HepG2 (cell line): ENCODE results near the gene BRPF1. TPM values are rescaled to one million over a fixed set of nuclear protein-coding genes. Genes with fewer than 3 reads are reported as not detected.

Source experiments
- ATAC-seq: fragments of 200-7000 bp; cut with Tn5 transposase; 3 replicates; pipeline ENCODE4 v1.9.1; 2020; ENCODE audit warnings: mild to moderate bottlenecking, moderate library complexity
- BruUV-seq: library from RNA; stranded (reverse); fragments of 400-500 nt; replicated peaks from 2 replicates; lab custom pipeline; 2021; lab: Mats Ljungman, UMichigan
- CTCF ChIA-PET: fragments of 300-600 bp; formaldehyde crosslinking; extraction: SDS; loops from one replicate; lab custom pipeline; 2021; ENCODE audit warnings: low total read pairs, inconsistent platforms, low intra/inter-chr PET ratio; lab: Yijun Ruan, JAX
- POLR2A ChIA-PET: fragments of 350-600 bp; sonication (Branson Sonifier 250); formaldehyde crosslinking; loops from one replicate; lab custom pipeline; 2020; ENCODE audit warnings: antibody characterized with exemption, inconsistent platforms; lab: Yijun Ruan, JAX
- DNase-seq: peaks from one replicate; pipeline ENCODE4 v3.0.0-alpha.2; 2015; ENCODE audit warnings: low spot score
- FAIRE-seq: peaks from 3 replicates; lab custom pipeline; 2011; peaks lifted over from hg19 to GRCh38; lab: Jason Lieb, UNC
- H2AFZ ChIP-seq: one replicate; pipeline ENCODE4 v1.6.1; 2011; ENCODE audit warnings: low read length, inconsistent platforms
- H3K27ac ChIP-seq: fragments of 300-600 bp; 3 replicates; pipeline ENCODE4 v1.8.0; 2011; ENCODE audit warnings: mixed run types, mild to moderate bottlenecking, mixed read lengths, low read length, inconsistent platforms; ENCODE audit not compliant: insufficient read depth; ENCODE audit errors: extremely low read length
- H3K27me3 ChIP-seq, 2 experiments: fragments of 200-600 bp in 1 of 2; 2 replicates in 1 of 2; 3 replicates in 1 of 2; pipeline versions ENCODE4 v1.6.0 to v1.8.0; 2011; ENCODE audit warnings: low read length in 2 of 2, mild to moderate bottlenecking in 2 of 2, moderate library complexity in 2 of 2, inconsistent platforms in 1 of 2; ENCODE audit not compliant: insufficient read depth in 2 of 2, control insufficient read depth in 1 of 2
- H3K36me3 ChIP-seq, 2 experiments: fragments of 200-600 bp in 1 of 2; replicated peaks in 1 of 2; 2 replicates in 1 of 2; 3 replicates in 1 of 2; pipeline versions ENCODE4 v1.5.1 to v1.8.0; 2011; ENCODE audit warnings: low read length in 2 of 2, inconsistent platforms in 1 of 2; ENCODE audit not compliant: insufficient read depth in 2 of 2, control insufficient read depth in 1 of 2
- H3K4me1 ChIP-seq: 2 replicates; pipeline ENCODE4 v1.5.1; 2012; ENCODE audit warnings: low read length, inconsistent platforms; ENCODE audit not compliant: insufficient read depth
- H3K4me2 ChIP-seq: 2 replicates; pipeline ENCODE4 v1.6.0; 2011; ENCODE audit warnings: low read depth, low read length, inconsistent platforms
- H3K4me3 ChIP-seq, 3 experiments: fragments of 200-600 bp in 1 of 3; sonication (generic), shearing (Covaris generic) in 1 of 3; replicated peaks in 1 of 3; 2 replicates each; pipeline ENCODE4 v1.5.1; 2011 to 2016; ENCODE audit warnings: low read length in 3 of 3, inconsistent platforms in 2 of 3, low read depth in 2 of 3, mild to moderate bottlenecking in 2 of 3, control low read depth in 1 of 3, mixed read lengths in 1 of 3; ENCODE audit not compliant: insufficient read depth in 1 of 3
- H3K79me2 ChIP-seq: one replicate; pipeline ENCODE4 v1.6.1; 2011; ENCODE audit warnings: low read length, inconsistent platforms; ENCODE audit not compliant: insufficient read depth
- H3K9ac ChIP-seq: 2 replicates; pipeline ENCODE4 v1.6.0; 2011; ENCODE audit warnings: mild to moderate bottlenecking, low read depth, low read length, inconsistent platforms; ENCODE audit not compliant: insufficient read depth
- H3K9me3 ChIP-seq: 2 replicates; pipeline ENCODE4 v1.5.1; 2012; ENCODE audit warnings: mild to moderate bottlenecking, low read length
- H4K20me1 ChIP-seq: 2 replicates; pipeline ENCODE4 v1.6.0; 2011; ENCODE audit warnings: inconsistent platforms, mild to moderate bottlenecking, low read length, moderate library complexity; ENCODE audit not compliant: insufficient read depth
- AGO2 ChIP-seq: fragments of 200-400 bp; formaldehyde crosslinking; optimal IDR thresholded peaks from 2 replicates; pipeline ENCODE3; 2017; ENCODE audit warnings: mild to moderate bottlenecking, low read depth, low read length, moderate library complexity
- IKZF1 ChIP-seq: fragments of 450-650 bp; IDR thresholded peaks from 2 replicates; pipeline ENCODE4 v1.7.1; 2016
- MAFG ChIP-seq: sonication (generic); formaldehyde crosslinking; IDR thresholded peaks from 2 replicates; pipeline ENCODE4 v1.5.1; 2020; ENCODE audit warnings: mild to moderate bottlenecking, missing genetic modification reagents
- PCBP2 ChIP-seq: fragments of 200-400 bp; formaldehyde crosslinking; optimal IDR thresholded peaks from 2 replicates; pipeline ENCODE3; 2018; ENCODE audit warnings: low read length, low read depth; ENCODE audit not compliant: poor library complexity, severe bottlenecking
- PTBP1 ChIP-seq: fragments of 200-400 bp; formaldehyde crosslinking; IDR thresholded peaks from 2 replicates; pipeline ENCODE4 v1.6.1; 2018; ENCODE audit warnings: low read length, low read depth; ENCODE audit not compliant: poor library complexity, severe bottlenecking
- RBAK ChIP-seq: sonication (generic); formaldehyde crosslinking; IDR thresholded peaks from 2 replicates; pipeline ENCODE4 v1.5.1; 2020; ENCODE audit warnings: mild to moderate bottlenecking, missing genetic modification reagents
- WGBS: methylation state at CpG from one replicate; pipeline ENCODE4 v1.1.6; 2017; ENCODE audit warnings: low lambda C conversion rate; 5-methylcytosine and 5-hydroxymethylcytosine counted together
- in situ Hi-C: cut with HindIII; loops from 2 replicates; pipeline ENCODE4 v1.10.0; 2017; ENCODE audit warnings: low pct_unique_long_range_greater_than_20kb; ENCODE audit not compliant: extremely low pct_ligation_motif_present
- intact Hi-C: fragments of 100-400 bp; cut with micrococcal nuclease; formaldehyde crosslinking; loops from one replicate; pipeline ENCODE4 v1.10.0; 2022; ENCODE audit not compliant: unreplicated experiment
- polyA plus RNA-seq, 8 experiments: library from polyadenylated mRNA; depleted of rRNA in 3 of 8; stranded (reverse) in 7 of 8; unstranded in 1 of 8; fragments of >200 nt; fragmentation: Illumina TruSeq in 4 of 8; extraction: Trizol in 4 of 8; gene quantifications; 2 replicates each; pipeline versions ENCODE4 v1.2.1 to v1.2.3, GENCODE V29; 2011 to 2016; ENCODE audit warnings: low read depth in 4 of 8, missing spikeins in 1 of 8, mixed read lengths in 1 of 8; ENCODE audit not compliant: insufficient read depth in 1 of 8
- total RNA-seq, 5 experiments: library from RNA; depleted of rRNA; stranded (reverse); fragments of >200 nt; fragmentation: Illumina TruSeq; extraction: Trizol; gene quantifications; 2 replicates each; pipeline ENCODE4 v1.2.3, GENCODE V29; 2016; ENCODE audit warnings: low read depth in 1 of 5
- TF ChIP-seq, protein P1 (sequence below): sonication (generic); formaldehyde crosslinking; conservative IDR thresholded peaks from 2 replicates; pipeline ENCODE4 v1.8.0; 2022; ENCODE audit warnings: missing genetic modification reagents

The BRPF1 gene
- total and polyA plus RNA-seq, 2 of the 13 experiments (the other 11 are each of a cell fraction or from before 2014, with no cell fraction given) = 7.3 to 10.0 TPM

DNA sequence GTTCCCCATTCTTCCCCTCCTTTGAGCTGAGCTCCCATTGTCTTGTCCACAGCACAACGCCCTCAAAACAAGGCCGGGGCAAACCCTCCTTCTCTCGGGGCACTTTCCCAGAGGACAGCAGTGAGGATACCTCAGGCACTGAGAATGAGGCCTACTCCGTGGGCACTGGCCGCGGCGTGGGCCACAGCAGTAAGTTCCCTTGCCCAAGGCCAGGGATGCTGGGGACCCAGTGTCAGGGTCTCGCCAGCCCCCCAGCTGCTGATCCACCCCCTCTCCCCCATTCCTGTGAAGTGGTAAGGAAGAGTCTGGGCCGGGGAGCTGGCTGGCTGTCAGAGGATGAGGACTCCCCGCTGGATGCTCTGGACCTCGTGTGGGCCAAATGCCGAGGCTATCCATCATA lies 14.0 kb downstream of the BRPF1 start:
- ChIA-PET POLR2A (no interaction called here), CTCF (no interaction called here)
- no peaks in the 10 kb centered on the region for H4K20me1 ChIP-seq
- in situ Hi-C loops (no loop called here), intact Hi-C loops (no loop called here)
- peaks cover 3% of the 10 kb centered on the region for H3K79me2 ChIP-seq
- WGBS = 97% methylated on average over 12 of the region's 12 CpGs
- FAIRE-seq (no peak), DNase-seq (no peak), ATAC-seq (no peak)
- BruUV-seq = no TSS peak
- H2AFZ ChIP-seq = no peak overlapping the region
- H3K4me1 ChIP-seq = peaks cover 7% of the 10 kb centered on the region; the same call in 1 of the 2 replicates
- H3K9me3 ChIP-seq = no peaks in the 10 kb centered on the region
- no peak overlapping the region for H3K4me3 ChIP-seq
- H3K4me2 ChIP-seq = no peak overlapping the region
- H3K27me3 ChIP-seq = no peaks in the 10 kb centered on the region
- no peak overlapping the region for H3K27ac ChIP-seq
- TF ChIP-seq MAFG (no peak), RBAK (no peak), PTBP1 (no peak), PCBP2 (no peak), AGO2 (peak; percentile 57)
- TF ChIP-seq, protein P1, sequence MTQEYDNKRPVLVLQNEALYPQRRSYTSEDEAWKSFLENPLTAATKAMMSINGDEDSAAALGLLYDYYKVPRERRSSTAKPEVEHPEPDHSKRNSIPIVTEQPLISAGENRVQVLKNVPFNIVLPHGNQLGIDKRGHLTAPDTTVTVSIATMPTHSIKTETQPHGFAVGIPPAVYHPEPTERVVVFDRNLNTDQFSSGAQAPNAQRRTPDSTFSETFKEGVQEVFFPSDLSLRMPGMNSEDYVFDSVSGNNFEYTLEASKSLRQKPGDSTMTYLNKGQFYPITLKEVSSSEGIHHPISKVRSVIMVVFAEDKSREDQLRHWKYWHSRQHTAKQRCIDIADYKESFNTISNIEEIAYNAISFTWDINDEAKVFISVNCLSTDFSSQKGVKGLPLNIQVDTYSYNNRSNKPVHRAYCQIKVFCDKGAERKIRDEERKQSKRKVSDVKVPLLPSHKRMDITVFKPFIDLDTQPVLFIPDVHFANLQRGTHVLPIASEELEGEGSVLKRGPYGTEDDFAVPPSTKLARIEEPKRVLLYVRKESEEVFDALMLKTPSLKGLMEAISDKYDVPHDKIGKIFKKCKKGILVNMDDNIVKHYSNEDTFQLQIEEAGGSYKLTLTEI = no peak
- peaks cover 42 to 67% of the 10 kb centered on the region in 2 experiments for H3K36me3 ChIP-seq
- H3K9ac ChIP-seq = no peak overlapping the region

- intact Hi-C loops = no loop called here
- Histone ChIP-seq H3K4me2 (no peak overlapping the region), H3K27me3 (no peaks in the 10 kb centered on the region), H3K9ac (no peak overlapping the region), H3K27ac (no peak overlapping the region), H3K4me1 (peaks cover 14% of the 10 kb centered on the region), H3K79me2 (peaks cover 10% of the 10 kb centered on the region), H3K36me3 (peaks cover 37 to 61% of the 10 kb centered on the region in 2 experiments), H3K9me3 (no peaks in the 10 kb centered on the region), H3K4me3 (no peak overlapping the region), H4K20me1 (no peaks in the 10 kb centered on the region), H2AFZ (no peak overlapping the region)
- no TSS peak for BruUV-seq
- 93% methylated on average over 3 of the region's 5 CpGs for WGBS
- in situ Hi-C loops = no loop called here
- ChIA-PET CTCF (no interaction called here), POLR2A (no interaction called here)
- TF ChIP-seq IKZF1 = no peak
- FAIRE-seq = no peak
- ATAC-seq = no peak
- DNase-seq = no peak
Observed at GRCh38 chr3:9746330-9746729, 14.8 kb downstream of the BRPF1 start.
